Measurements from ENCODE around the gene UBASH3B. TPM values are rescaled to one million over a fixed set of nuclear protein-coding genes. Genes with fewer than 3 reads are reported as not detected.

UBASH3B gene
- total and polyA plus RNA-seq, 2 of the 13 experiments (the other 11 are each of a cell fraction or from before 2014, with no cell fraction given), result 4.4 to 7.6 TPM

DNA sequence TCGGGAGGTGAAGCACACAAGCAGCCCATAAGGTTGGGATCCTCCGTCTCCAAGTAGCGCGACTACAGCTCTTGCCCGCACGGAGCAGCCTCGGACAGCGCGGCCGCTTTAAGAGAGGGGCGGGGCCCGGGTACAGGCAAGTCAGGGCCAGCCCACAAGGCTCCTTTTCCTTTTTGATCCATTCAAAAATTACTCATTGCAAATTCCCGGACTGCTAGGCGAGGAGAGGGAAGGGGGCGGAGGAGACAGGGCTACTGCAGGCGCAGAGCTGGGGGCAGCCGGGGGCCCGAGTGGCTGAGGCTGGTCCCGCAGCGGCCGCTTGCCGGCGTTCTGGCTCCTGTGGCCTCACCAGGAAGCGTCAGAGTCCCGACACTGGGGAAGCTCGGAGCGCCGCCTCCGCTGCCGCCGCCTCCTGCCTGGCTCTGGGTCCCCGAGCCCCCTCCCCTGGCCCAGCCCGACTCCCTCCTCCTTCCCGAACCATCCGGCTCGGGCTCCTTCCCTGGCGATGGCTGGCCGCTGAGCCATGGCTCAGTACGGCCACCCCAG lies at the start of gene UBASH3B (continued):
- TF ChIP-seq SOX13 (IDR thresholded peaks at IDR 0.05) (no peak), SOX13 (CRISPR knock-in tag; conservative IDR thresholded peaks at IDR 0.05 in 1 of 2, IDR thresholded peaks at IDR 0.05 in 1 of 2) (0 out of 4 replicates have a peak, but pooled peaks of 1 of the 2 experiments have one; percentile 7), PHF21A (CRISPR knock-in tag; IDR thresholded peaks at IDR 0.05) (no peak), MED1 (CRISPR knock-in tag; IDR thresholded peaks at IDR 0.05) (no peak), ZNF230 (CRISPR knock-in tag; IDR thresholded peaks at IDR 0.05) (0 out of 2 replicates have a peak, but pooled peaks have one; percentile 6), TAF15 (IDR thresholded peaks at IDR 0.05; ENCODE audit: low read depth, low read length, poor library complexity, severe bottlenecking) (no peak), ATF1 (CRISPR knock-in tag; IDR thresholded peaks at IDR 0.05) (no peak), KAT2B (IDR thresholded peaks at IDR 0.05; ENCODE audit: borderline replicate concordance, low read depth, low read length) (no peak), SMAD3 (CRISPR knock-in tag; IDR thresholded peaks at IDR 0.05) (0 out of 2 replicates have a peak, but pooled peaks have one; percentile 29), ZNF563 (CRISPR knock-in tag; IDR thresholded peaks at IDR 0.05) (no peak), ZNF333 (CRISPR knock-in tag; IDR thresholded peaks at IDR 0.05; ENCODE audit: borderline replicate concordance) (no peak), KMT2B (CRISPR knock-in tag; IDR thresholded peaks at IDR 0.05) (no peak), SALL1 (CRISPR knock-in tag; IDR thresholded peaks at IDR 0.05) (peak; percentile 2; the same call in 1 of the 2 replicates), SRSF1 (optimal IDR thresholded peaks at IDR 0.05; ENCODE audit: low read depth, low read length) (no peak), XRCC5 (optimal IDR thresholded peaks at IDR 0.05; ENCODE audit: low read length) (no peak), ARNTL (CRISPR knock-in tag; IDR thresholded peaks at IDR 0.05) (no peak), ZNF350 (CRISPR knock-in tag; IDR thresholded peaks at IDR 0.05; ENCODE audit: borderline replicate concordance, low read depth) (no peak), ZNF883 (CRISPR knock-in tag; IDR thresholded peaks at IDR 0.05; ENCODE audit: not compliant biosample characterization) (peak; percentile 19), POLR2A (IDR thresholded peaks at IDR 0.05; ENCODE audit: insufficient read depth in 1 of 2, low read depth in 2 of 2, low read length in 2 of 2) (peak in 1 of 2 experiments; percentile 48; a peak in 1 of 4 replicates), RORA (CRISPR knock-in tag; IDR thresholded peaks at IDR 0.05) (no peak)
- TF ChIP-seq, protein P1, sequence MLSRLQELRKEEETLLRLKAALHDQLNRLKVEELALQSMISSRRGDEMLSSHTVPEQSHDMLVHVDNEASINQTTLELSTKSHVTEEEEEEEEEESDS (CRISPR knock-in tag; IDR thresholded peaks at IDR 0.05; ENCODE audit: borderline replicate concordance), result no peak
- TF ChIP-seq, protein P2, sequence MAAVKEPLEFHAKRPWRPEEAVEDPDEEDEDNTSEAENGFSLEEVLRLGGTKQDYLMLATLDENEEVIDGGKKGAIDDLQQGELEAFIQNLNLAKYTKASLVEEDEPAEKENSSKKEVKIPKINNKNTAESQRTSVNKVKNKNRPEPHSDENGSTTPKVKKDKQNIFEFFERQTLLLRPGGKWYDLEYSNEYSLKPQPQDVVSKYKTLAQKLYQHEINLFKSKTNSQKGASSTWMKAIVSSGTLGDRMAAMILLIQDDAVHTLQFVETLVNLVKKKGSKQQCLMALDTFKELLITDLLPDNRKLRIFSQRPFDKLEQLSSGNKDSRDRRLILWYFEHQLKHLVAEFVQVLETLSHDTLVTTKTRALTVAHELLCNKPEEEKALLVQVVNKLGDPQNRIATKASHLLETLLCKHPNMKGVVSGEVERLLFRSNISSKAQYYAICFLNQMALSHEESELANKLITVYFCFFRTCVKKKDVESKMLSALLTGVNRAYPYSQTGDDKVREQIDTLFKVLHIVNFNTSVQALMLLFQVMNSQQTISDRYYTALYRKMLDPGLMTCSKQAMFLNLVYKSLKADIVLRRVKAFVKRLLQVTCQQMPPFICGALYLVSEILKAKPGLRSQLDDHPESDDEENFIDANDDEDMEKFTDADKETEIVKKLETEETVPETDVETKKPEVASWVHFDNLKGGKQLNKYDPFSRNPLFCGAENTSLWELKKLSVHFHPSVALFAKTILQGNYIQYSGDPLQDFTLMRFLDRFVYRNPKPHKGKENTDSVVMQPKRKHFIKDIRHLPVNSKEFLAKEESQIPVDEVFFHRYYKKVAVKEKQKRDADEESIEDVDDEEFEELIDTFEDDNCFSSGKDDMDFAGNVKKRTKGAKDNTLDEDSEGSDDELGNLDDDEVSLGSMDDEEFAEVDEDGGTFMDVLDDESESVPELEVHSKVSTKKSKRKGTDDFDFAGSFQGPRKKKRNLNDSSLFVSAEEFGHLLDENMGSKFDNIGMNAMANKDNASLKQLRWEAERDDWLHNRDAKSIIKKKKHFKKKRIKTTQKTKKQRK (IDR thresholded peaks at IDR 0.05; ENCODE audit: low read length), result no peak
- TF ChIP-seq, protein P3, sequence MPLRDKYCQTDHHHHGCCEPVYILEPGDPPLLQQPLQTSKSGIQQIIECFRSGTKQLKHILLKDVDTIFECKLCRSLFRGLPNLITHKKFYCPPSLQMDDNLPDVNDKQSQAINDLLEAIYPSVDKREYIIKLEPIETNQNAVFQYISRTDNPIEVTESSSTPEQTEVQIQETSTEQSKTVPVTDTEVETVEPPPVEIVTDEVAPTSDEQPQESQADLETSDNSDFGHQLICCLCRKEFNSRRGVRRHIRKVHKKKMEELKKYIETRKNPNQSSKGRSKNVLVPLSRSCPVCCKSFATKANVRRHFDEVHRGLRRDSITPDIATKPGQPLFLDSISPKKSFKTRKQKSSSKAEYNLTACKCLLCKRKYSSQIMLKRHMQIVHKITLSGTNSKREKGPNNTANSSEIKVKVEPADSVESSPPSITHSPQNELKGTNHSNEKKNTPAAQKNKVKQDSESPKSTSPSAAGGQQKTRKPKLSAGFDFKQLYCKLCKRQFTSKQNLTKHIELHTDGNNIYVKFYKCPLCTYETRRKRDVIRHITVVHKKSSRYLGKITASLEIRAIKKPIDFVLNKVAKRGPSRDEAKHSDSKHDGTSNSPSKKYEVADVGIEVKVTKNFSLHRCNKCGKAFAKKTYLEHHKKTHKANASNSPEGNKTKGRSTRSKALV (CRISPR knock-in tag; IDR thresholded peaks at IDR 0.05), result peak; percentile 85; the same call in 1 of the 2 replicates
- TF ChIP-seq, protein P4, sequence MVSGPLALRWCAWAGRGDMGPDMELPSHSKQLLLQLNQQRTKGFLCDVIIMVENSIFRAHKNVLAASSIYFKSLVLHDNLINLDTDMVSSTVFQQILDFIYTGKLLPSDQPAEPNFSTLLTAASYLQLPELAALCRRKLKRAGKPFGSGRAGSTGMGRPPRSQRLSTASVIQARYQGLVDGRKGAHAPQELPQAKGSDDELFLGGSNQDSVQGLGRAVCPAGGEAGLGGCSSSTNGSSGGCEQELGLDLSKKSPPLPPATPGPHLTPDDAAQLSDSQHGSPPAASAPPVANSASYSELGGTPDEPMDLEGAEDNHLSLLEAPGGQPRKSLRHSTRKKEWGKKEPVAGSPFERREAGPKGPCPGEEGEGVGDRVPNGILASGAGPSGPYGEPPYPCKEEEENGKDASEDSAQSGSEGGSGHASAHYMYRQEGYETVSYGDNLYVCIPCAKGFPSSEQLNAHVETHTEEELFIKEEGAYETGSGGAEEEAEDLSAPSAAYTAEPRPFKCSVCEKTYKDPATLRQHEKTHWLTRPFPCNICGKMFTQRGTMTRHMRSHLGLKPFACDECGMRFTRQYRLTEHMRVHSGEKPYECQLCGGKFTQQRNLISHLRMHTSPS (CRISPR knock-in tag; IDR thresholded peaks at IDR 0.05; ENCODE audit: low read depth), result no peak

Measured in HepG2 (cell line).